Brain pericyte (primary cell): ENCODE results near the gene HBP1.
A peak's percentile ranks its signal among the peaks of the same experiment; 100 is the strongest.
"Not testable (repeated sequence)": the region's sequence is repeated elsewhere in the genome, so short reads cannot be mapped to it uniquely, and the experiment has no call there.

ENCODE experiments used
- DNase-seq: peaks from one replicate; pipeline ENCODE4 v3.0.0-alpha.2; 2012; ENCODE audit warnings: low read depth, low spot score

HBP1 gene, protein sequence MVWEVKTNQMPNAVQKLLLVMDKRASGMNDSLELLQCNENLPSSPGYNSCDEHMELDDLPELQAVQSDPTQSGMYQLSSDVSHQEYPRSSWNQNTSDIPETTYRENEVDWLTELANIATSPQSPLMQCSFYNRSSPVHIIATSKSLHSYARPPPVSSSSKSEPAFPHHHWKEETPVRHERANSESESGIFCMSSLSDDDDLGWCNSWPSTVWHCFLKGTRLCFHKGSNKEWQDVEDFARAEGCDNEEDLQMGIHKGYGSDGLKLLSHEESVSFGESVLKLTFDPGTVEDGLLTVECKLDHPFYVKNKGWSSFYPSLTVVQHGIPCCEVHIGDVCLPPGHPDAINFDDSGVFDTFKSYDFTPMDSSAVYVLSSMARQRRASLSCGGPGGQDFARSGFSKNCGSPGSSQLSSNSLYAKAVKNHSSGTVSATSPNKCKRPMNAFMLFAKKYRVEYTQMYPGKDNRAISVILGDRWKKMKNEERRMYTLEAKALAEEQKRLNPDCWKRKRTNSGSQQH

DNA sequence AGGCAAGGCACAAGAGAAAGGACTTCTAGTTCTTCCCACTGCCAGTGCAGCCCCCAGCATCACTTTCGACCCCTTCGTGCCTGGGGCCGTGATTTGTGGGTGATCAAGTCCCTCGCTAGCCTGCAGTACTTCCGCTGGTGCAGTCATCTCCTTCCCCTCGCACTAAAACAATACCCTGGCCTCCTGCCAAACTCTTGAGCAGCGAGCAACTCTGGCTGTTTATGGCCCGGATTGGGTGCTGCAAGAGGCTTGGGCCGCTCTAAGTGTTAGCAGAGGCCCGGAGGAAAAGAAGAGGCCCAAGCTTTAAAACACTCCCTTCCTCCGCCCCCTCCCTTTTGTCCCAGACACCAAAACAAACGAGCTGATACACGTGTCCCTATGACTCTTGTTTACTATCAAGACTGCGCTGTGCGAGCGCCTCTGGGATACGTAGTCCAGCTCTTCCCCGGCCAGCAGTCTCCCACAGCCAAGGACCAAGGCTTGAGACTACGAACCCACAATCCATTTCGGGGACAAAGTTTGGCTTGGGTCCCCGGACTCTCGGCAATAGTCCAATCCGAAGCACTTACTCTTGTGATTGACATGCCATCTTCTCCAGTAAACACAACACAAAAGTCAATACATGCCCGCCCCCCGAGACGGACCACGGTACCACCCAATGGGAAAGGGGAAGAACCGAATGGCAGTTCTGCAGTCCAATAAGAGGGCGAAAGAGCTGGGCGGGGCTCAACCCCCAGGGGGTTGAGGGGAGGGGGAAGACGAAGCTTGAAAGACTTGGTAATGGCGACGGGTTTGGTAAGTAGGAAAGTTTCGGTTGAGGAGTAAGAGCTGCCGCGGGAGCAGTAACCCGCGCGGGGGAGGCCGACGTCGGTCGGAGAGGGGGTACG is at the start of gene HBP1:
Gene HBP1, plus strand, starts transcription at position 771 of the 887 bp plus-strand sequence. CDS start 10,891 bp downstream, outside the sequence.
- DNase-seq: peak; percentile 100

DNA sequence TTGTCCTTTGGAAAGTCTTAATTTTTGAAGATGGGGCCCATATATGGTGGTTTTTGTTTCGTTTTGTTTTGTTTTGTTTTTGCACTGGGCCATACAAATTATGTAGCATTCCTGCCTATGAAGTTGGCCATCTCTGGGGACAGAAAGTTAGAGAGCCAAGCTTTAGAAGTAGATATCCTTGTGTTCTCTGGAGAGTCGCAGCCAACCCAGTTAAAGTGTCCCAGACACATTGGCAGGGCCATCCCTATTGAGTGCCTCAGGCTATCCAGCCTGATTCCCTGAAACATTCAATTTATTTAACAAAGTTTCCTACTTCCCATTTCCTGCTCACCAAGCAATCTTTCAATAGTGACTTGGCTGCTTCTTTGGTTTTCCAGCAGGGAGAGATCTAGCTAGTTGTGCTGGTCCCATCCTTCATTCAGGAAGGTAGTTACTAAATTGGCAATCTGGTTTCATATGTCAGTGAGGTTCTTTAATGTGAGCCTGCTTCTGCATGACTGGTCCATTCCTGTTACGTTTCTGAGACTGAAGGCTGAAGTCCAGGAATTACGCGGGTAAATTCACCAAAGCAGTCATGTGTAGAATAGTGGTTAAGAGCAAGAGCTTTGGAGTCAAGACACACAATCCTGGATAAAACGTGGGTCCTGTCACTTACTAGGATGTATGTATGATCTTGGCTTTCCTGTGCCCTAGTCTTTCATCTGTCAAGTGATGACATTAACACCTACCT is 49.3 kb upstream of the HBP1 start:
- no peak for DNase-seq

DNA sequence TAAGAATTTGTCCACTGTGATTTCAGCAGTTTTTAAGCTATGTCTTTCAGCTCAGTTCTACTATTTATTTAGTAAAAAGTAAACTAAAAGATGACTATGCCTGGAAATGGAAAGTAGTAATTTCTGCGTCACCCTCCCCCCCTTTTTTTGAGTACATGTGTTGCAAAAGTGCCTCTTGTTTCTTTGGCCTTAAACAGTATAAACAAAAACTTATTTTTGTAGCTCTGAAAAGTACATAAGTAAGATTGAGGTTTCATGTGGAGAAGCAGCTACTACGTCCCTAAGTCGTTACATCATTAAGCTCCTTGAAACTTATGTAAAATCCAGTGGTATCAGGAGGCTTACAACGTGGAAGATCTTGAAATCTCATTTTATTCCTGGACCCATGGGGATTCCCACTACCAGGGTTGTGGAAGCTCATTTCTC is 46.3 kb upstream of the HBP1 start:
- peak; percentile 89 for DNase-seq

DNA sequence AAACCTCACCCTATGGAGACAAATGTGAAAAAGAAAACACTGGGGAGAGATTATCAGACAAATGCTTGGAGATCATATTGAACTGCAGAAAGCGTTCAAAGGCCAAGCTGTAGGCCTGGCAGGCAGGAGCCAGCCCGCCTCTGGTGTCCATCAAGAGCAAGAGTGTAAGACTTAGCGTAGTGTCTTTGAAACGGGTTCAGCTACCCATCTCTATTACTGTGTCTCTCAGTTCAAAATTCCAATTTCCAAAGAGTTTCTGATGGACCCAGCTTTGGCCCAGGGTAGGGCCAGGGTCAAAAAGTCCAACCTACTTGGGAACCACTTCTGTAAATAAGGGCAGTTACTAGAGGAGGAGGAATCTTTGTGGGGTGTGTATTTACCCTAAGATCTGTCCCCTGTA is 45.4 kb upstream of the HBP1 start:
- DNase-seq: no peak

DNA sequence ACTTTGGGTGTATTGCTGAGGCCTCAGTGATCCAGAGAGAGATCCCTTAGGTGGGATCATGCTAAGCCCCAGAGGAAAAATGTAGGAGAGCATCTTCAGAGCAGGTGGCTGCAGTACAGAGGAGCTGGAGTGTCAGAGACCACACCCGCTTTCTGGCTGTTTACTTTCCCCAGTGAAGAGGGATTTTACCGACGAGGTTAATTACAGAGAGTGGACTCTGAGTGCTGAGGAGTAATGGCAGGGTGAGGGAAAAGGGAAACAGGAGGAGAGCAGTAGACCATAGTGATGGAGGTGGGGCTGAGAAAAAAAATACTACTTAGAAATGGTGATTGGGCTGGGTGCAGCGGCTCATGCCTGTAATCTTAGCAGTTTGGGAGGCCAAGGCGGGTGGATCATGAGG is 43.3 kb upstream of the HBP1 start:
- no peak for DNase-seq

DNA sequence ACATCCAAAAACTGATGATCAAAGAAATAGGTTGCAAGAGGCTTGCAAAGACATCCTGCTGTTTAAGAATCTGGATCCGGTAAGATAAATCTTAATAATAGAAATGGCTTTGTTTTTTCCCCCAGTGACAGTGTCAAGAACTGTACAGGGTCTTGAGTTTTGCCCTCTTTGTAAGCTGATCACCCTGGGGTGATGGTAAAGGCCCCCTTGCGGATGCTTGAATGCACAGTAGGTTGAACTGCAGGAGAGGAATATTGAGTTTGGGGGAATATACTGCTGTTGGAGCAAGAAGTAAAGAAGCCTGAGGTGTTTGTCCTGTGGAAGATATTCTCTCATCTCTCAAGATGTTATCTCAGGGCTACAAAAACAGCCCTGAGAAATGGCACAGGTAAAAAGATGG is 40.6 kb upstream of the HBP1 start:
- no peak for DNase-seq

DNA sequence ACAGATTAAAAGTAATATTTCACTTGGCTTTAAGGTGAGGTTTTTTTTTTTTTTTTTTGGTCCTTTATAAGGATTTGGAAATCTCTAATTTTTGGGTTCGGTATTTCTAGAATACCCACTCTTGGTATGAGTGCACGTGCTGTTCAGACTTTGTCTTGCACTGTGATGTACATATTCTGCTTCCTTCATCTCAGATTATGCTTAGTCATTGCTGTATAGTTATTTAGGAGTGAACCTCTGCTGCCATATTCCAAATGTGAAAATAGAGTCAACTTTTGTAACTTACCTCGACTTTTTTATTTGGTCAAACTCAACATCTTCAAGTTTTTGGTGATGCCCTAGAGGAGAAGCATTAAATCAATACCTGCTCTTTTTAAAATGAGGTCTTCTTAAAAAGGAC is 40.1 kb upstream of the HBP1 start:
- no peak for DNase-seq

DNA sequence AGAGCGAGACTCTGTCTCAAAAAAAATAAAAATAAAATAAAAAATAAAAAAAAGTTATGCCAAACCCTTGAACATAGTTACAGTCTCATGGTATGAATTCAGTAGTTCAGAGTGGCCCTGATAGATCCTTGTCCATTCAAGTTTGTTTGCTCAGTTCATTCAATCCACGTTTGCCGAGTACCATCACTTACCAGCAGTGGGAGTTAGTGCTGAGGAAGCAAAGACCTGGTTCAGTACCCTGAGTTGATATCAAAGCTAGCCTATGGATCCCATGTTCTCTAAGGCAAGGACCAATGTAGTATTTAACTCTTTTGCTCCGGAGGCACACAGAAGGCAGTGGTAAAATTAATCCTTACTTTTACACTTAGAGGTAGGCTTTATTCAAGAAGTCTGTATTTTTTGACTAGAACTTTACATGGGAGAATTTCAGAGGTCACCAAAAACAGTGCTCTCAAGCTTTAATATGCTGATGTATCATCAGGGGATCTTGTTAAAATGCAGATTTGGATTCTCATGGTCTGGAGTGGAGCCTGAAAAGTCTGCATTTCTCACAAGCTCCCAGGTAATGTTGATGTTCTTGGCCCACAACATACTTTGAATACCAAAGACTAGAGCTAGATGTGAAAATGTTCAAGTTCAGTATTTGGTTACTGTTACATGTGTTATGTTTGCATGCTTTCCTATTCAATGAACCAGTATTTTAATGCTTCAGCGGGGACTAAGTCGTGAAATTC is 38.1 kb upstream of the HBP1 start:
- DNase-seq: no peak

DNA sequence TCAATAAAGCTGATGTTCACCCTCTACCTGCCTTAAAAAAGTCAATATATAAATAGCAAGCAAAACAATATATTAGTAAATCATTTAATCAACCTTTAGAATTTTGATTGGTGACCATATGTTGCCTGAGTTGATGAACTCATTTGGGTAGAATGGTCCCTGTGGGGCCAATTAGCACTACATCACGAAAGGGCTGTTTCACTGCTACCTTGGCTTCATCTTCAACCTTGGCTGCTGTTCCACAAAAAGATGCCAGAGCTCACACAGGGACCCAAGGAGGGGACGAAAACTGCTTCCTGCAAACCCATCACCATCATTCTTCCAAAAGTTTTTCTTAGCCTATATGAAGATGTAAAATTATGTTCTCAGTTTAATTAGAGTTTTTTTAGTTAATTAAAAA is 35.4 kb upstream of the HBP1 start:
- DNase-seq: no peak

DNA sequence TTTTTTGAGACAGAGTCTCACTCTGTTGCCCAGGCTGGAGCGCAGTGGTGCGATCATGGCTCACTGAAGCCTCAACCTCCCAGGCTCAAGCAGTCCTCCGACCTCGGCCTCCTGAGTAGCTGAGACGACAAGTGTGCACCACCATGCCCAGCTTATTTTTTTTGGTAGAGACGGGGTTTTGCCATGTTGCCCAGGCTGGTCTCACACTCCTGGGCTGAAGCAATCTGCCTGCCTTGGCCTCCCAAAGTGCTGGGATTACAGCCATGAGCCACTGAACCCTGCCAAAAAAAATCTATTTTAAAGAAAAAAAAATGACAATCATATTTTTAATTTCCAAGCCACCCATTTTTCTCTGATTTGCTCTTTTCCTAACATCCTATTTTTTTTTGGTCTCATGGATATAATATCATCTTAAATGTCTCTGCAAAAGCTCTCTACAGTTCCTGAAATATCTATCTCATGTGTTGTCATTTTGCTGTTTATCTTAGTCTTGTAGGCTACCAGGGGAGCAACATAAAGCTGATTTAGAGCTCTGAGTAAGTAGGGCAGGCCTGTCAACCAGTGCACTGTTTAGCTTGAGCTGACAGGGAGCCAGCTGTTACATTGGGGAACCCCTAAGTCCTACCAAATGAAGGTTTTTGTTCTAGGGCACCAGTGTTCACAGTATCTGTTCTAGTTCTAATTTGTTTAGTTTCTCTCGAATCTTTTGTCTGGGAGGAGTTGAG is 29.9 kb upstream of the HBP1 start:
- DNase-seq: no peak

DNA sequence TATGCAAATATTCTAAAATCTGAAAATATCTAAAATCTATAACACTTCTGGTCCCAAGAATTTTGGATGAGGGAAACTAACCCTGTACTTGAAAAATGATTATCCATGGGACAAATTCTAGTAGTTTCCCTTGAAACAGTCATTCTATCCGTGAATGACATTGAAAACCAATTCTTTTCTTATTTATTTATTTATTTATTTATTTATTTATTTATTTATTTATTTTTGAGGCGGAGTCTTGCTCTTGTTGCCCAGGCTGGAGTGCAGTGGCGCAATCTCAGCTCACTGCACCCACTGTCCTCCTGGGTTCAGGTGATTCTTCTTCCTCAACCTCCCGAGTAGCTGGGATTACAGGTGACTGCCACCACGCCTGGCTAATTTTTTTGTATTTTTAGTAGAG is 24.9 kb upstream of the HBP1 start:
- DNase-seq: not testable (repeated sequence)

DNA sequence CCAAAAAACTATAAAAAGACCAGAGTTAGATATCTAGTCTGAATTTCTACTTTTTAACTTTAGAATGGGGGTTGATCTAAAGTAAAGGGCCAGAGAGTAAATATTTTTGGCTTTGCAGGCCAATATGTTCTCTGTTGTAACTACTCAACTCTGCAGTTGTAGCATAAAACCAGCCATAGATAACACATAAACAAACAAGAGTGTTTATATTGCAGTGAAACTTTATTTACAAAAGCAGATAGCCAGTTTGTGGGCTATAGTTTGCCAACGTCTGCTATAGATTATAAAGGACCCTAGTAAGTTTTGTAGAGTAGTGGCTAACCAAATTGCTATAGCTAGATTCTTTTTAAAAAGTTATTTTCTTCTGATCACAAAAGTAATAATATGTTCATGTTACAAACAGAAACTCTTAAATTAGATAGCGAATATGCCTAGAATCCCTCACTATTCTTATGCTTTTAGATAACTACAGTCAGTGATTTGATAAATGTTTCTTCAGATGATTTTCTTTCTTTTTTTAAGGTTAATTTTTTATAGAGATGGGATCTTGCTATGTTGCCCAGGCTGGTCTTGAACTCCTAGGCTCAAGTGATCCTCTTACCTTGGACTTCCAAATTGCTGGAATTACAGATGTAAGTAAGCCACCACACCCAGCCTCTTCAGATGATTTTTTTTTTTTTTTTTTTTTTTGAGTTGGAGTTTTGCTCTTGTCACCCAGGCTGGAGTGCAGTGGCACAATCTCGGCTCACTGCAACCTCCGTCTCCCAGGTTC is 23.6 kb upstream of the HBP1 start:
- DNase-seq: no peak

DNA sequence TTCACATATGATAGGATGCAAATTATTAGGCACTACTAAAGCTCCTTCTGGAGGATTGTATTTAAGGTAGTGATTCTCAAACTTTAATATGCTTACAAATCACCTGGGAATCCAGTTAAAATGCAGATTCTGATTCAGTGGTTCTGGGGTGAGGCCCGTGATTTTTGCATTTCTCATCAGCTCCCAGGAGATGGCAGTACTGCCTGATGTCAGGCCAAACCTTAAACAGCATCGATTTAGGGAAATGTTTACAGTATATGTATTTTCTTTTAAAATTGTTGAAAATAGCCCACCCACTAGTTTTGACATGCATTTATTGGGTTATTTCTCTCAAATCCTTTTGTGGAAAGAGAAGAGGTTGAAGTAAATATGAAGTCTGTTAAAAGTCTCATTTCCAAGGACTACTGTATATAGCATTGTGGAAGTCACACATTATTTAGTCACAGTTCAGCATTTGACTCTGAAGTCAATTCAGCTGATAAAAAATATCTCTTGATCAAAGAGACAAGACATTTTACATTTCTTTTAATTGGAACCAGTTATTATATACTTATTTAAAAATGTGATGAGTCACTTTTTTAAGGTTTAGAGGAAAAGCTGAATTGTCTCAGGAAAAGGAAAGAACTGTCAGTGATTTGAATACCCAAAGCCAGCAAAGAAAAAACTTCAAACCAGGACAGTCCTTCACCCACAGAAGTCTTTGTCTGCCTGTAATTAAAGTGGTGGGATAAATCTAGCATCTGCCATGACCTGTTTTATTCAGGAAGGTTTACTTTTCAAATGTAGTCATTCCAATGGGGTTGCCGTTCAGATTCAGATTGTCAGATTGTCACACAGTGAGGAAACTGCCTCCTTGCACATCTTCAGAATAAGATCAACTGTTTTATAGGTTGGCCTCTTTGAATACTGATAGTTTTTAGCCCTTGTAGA is 21.1 kb upstream of the HBP1 start:
- DNase-seq: no peak

DNA sequence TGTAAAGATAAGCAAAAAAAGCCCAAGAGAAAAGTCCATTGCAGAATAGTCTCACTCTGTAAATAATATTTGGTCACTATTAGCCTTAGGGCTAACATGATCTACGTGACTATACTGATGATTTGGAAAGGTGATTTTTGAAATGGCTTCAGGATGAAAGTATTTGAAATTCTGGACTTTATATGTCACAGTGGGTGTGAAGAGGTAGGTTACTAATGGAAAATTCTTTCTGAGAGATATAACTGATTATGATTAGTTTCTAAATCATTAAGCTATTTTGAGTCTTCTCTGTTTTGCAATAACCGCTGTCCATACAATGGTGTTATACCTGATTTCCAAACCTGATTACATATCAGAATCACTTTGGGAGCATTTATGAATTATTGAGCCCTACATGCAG is 20.1 kb upstream of the HBP1 start:
- no peak for DNase-seq

DNA sequence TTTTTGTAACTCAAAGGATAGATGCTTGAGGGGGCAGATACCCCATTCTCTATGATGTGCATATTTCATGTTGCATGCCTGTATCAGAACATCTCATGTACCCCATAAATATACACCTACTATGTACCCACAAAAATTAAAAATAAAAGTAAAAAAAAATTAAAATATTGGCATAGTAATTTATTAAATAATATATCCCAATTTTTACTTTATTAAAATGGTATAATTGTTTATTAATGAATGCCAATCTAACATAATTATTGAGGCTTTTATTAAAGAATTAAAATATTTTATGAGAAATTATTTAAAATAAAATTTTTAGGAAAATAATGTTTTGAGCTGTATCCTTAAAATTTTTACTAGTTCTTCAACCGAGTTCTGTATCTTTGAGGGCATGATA is 18.9 kb upstream of the HBP1 start:
- DNase-seq: no peak

DNA sequence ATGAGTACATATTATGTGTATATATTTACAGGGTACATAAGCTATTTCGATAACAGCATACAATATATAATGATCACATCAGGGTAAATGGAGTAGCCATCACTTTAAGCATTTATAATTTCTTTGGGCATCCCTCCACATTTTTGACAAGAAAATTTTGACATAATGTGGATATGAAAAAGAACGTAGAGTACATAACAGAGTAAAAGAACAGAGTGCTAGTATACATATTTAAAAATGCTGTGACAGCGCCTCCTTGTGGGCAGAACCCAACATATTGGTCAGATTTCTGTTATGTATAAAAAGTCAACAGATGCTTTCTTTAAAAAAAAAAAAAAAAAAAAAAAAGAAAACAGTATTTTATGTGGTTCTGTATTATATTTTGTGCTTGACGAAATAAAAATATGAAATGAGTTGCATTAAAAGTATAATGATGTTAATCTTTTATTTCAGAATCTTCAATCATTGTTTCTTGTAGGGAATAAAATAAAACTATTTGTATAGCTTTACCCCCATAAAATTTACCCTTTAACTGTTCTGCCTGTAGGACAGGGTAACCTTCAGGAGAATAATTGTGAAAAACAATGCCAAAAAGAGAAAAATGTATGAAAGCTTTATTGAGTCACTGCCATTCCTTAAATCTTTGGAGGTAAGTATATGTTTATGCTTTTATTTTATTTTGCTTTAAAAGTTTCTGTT is 18.3 kb upstream of the HBP1 start:
- DNase-seq: no peak

DNA sequence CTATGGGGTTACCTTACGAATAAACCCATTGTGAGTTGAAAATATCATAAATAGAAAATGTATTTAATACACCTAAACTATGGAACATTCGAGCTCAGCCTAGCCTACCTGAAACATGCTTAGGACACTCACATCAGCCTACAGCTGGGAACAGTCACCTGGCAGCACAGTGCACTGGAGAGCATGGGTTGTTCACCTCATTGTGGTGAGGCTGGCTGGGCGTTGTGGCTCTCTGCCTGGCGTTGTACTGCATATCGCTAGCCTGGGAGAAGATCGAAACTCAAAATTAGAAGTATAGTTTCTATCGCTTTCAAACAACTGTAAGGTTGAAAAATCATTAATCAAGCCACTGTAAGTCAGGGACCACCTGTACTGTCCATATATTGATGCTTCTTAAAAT is 17.3 kb upstream of the HBP1 start:
- DNase-seq: no peak

DNA sequence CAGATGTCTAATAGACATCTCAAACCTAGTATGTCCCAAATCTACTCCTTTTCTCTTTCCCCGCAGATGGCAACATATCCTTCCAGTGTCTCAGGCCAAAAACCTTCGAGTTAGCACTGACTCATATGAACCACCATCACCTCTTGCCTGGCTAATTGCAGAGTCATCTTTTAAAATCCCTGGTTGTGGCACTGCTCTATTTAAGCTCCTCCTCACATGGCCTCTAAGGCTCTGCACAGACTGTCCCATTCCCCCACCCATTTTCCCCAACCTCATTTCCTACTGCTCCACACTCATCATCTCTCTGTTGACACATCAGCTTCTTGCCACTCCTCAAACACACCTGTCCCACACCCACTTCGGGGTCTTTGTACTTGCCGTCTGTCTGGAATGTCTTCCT is 16.8 kb upstream of the HBP1 start:
- no peak for DNase-seq
